GM04503 (cell line): ENCODE measurements around the gene IGF2R.

Source experiments
- DNase-seq: peaks from one replicate; pipeline ENCODE4 v3.0.0-alpha.2; 2012; ENCODE audit warnings: low read depth

IGF2R gene

GRCh38 chr6:159977255-159977903, 8.5 kb downstream of the IGF2R start:
- DNase-seq: no peak

GRCh38 chr6:159977904-159978268, 9.0 kb downstream of the IGF2R start:
- DNase-seq: no peak

GRCh38 chr6:159978291-159979135, 9.6 kb downstream of the IGF2R start:
- no peak for DNase-seq

- DNase-seq: no peak
Observed at GRCh38 chr6:159979136-159979874, 10.4 kb downstream of the IGF2R start.

- DNase-seq: no peak
Observed at GRCh38 chr6:159980474-159980873, 11.6 kb downstream of the IGF2R start.

GRCh38 chr6:159981071-159981402, 12.2 kb downstream of the IGF2R start:
- no peak for DNase-seq

- no peak for DNase-seq
Observed at GRCh38 chr6:159981403-159982245, 12.7 kb downstream of the IGF2R start.

- DNase-seq: no peak
Observed at GRCh38 chr6:159982731-159983506, 14.0 kb downstream of the IGF2R start.

GRCh38 chr6:159983641-159984080, 14.8 kb downstream of the IGF2R start:
- DNase-seq: no peak

- no peak for DNase-seq
Observed at GRCh38 chr6:159984268-159984786, 15.4 kb downstream of the IGF2R start.

GRCh38 chr6:159985296-159985945, 16.5 kb downstream of the IGF2R start:
- DNase-seq: no peak

- no peak for DNase-seq
Observed at GRCh38 chr6:159988983-159989454, 20.1 kb downstream of the IGF2R start.

- DNase-seq: no peak
Observed at GRCh38 chr6:159989492-159990480, 20.9 kb downstream of the IGF2R start.

- DNase-seq: no peak
Observed at GRCh38 chr6:159992366-159992765, 23.5 kb downstream of the IGF2R start.

GRCh38 chr6:159995405-159995804, 26.5 kb downstream of the IGF2R start:
- no peak for DNase-seq

GRCh38 chr6:159996087-159996622, 27.3 kb downstream of the IGF2R start:
- no peak for DNase-seq

GRCh38 chr6:159996626-159997497, 28.0 kb downstream of the IGF2R start:
- no peak for DNase-seq
